ENCODE measurements around the gene AJM1.
"Not testable (repeated sequence)": the region's sequence is repeated elsewhere in the genome, so short reads cannot be mapped to it uniquely, and the experiment has no call there.

AJM1 gene

GRCh38 chr9:136881691-136882108 is 39.4 kb downstream of the AJM1 start:
- DNase-seq = no peak

GRCh38 chr9:136882109-136882946 is 40.0 kb downstream of the AJM1 start:
- peak; percentile 76 for DNase-seq

- not testable (repeated sequence) for DNase-seq
Observed at GRCh38 chr9:136882947-136883283, 40.6 kb downstream of the AJM1 start.

- DNase-seq = not testable (repeated sequence)
Observed at GRCh38 chr9:136883670-136884069, 41.4 kb downstream of the AJM1 start.

GRCh38 chr9:136885950-136886578 is 43.8 kb downstream of the AJM1 start, which contains the start of gene TRAF2:
TSS of gene TRAF2 (plus strand) at chr9:136886516. CDS start at chr9:136898741, 12,225 bp downstream.
- DNase-seq = peak; percentile 97

GRCh38 chr9:136886610-136887597 is 44.6 kb downstream of the AJM1 start:
- DNase-seq = peak; percentile 21

GRCh38 chr9:136888454-136888853 is 46.2 kb downstream of the AJM1 start:
- DNase-seq = no peak

- DNase-seq = no peak
Observed at GRCh38 chr9:136889858-136890257, 47.6 kb downstream of the AJM1 start.

- DNase-seq = no peak
Observed at GRCh38 chr9:136890661-136891060, 48.4 kb downstream of the AJM1 start.
